HFF-Myc (cell line): ENCODE data around the gene DGKI.

Experiments
- DNase-seq: peaks from one replicate; pipeline ENCODE4 v3.0.0-alpha.2; 2011; ENCODE audit warnings: low read depth; ENCODE audit errors: extremely low read depth
- H3K4me3 ChIP-seq: replicated peaks from 2 replicates; pipeline ENCODE4 v1.5.1; 2011; ENCODE audit warnings: low read depth, mild to moderate bottlenecking, control low read depth, low read length
- TF ChIP-seq, protein P1 (sequence below): IDR thresholded peaks from 2 replicates; pipeline ENCODE4 v1.5.1; 2012; ENCODE audit warnings: mild to moderate bottlenecking, low read depth, low read length, control low read depth; ENCODE audit errors: missing control alignments

The DGKI gene

DNA sequence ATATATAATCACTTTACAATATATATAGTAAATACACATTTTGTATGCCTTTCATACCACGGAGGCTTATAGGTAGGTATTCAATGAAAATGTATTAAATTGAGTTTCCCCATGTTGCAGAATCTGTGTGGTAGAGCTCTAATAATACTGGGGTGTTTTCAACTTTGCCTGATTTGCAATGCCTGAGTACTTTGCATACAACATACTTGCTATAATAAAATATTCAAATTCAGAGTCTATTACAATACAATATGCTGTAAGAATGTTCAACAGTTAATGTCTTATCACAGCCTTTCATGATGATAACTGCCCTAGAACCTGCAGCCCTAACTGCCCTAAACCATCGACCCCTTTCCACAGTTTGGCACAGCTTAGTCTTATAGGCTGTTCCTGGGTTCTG is 114.6 kb downstream of the DGKI start:
- TF ChIP-seq, protein P1, sequence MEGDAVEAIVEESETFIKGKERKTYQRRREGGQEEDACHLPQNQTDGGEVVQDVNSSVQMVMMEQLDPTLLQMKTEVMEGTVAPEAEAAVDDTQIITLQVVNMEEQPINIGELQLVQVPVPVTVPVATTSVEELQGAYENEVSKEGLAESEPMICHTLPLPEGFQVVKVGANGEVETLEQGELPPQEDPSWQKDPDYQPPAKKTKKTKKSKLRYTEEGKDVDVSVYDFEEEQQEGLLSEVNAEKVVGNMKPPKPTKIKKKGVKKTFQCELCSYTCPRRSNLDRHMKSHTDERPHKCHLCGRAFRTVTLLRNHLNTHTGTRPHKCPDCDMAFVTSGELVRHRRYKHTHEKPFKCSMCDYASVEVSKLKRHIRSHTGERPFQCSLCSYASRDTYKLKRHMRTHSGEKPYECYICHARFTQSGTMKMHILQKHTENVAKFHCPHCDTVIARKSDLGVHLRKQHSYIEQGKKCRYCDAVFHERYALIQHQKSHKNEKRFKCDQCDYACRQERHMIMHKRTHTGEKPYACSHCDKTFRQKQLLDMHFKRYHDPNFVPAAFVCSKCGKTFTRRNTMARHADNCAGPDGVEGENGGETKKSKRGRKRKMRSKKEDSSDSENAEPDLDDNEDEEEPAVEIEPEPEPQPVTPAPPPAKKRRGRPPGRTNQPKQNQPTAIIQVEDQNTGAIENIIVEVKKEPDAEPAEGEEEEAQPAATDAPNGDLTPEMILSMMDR, result no peak
- H3K4me3 ChIP-seq, result no peak overlapping the region
- no peak for DNase-seq

DNA sequence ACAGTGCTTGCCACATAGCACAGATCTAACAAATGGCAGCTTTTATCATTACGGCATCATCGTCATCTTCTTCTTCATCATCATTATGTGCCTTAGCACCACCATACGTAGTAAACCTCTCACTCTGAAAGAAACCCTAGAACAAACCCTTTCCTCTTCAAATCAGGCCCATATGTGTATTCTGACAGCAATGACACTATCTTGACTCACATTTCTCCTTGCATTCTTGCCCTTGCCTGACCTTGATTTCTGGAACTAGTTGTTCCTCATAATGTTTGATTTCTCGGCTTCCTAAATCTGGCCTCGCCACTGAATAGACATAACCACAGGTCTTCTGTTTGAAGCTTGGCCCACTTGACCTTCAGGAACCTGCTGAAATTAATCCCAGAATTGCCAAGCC is 115.3 kb downstream of the DGKI start:
- H3K4me3 ChIP-seq, result no peak overlapping the region
- TF ChIP-seq, protein P1, result no peak
- no peak for DNase-seq

DNA sequence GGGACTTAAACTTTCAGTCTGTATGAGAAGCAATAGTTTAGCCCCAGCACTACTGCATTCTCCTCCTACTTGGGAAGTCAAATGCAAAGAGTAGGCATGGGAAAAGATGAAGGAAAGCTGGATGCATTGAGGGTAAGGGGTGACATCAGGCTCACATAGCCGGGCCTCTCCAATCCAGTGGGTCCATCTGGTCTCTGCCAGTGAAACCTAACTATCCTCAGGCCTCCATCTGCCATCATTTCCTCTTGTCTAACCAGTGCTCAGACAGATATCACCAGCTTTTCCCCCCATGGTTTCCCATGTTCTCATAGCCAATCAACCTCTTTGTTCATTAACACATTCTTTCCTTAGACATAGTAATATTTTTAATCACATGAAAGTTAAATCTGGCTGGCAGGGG is 118.3 kb downstream of the DGKI start:
- H3K4me3 ChIP-seq, result no peak overlapping the region
- DNase-seq, result no peak
- TF ChIP-seq, protein P1, result no peak

DNA sequence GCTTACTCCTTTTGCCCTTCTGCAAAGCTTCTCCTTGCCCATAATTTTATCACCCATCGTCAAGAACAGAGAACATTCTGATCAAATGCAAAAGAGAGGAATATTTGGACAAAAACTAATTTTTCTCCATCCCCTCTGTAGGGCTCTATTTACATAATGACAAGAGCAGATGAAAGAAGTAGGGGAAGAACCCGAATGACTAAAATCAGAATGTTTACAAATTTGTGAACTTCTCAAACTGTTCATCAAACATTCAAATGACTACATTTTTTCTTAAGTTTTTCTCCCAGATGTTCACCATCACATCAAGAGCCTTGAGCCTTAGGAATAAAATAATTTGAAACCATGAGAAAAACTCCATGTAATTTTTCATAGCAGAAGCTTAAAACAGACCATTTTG is 119.4 kb downstream of the DGKI start:
- TF ChIP-seq, protein P1, result no peak
- DNase-seq, result no peak
- no peak overlapping the region for H3K4me3 ChIP-seq

DNA sequence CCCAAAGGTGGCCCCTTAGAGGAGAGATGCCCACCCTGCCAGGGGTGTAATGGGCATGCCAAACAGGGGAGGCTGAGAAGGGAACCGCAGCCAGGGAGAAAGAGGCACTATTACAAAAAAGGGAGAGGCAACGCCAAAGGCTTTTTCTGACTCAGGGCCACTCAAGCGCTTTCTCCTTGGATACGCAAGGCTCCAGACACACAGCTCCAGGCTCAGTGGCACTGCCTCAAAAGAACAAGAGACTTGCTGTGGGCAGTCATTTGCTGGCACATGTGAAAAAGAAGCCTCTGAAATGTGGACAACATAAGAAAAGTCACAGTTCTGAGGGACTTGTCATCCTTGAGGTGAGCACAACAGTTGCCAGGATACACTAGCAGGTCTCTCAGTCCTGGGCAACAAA is 128.4 kb downstream of the DGKI start:
- no peak overlapping the region for H3K4me3 ChIP-seq
- DNase-seq, result no peak
- TF ChIP-seq, protein P1, result no peak

DNA sequence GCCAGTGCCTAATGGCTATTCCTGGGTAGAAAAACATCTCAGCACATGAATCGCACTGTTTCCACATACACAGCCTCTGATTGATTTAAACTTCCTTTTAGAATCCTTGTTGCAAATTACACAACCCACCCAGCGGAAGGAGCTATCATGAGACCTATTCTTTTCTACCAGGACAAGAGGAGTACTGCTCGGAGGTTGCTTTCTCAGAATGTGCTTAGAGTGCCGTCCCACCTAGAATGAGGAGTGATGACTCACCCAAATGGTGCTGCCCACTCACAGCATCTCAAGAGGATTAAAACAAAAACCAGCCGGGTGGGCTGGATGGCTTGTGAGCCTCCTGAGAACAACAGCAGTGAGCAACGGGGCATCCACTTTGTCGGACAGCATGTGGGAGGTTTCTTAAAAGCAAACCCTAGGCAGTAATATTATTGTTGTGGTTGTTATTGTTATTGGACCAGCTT is 128.9 kb downstream of the DGKI start:
- no peak for DNase-seq
- TF ChIP-seq, protein P1, result no peak
- H3K4me3 ChIP-seq, result no peak overlapping the region

DNA sequence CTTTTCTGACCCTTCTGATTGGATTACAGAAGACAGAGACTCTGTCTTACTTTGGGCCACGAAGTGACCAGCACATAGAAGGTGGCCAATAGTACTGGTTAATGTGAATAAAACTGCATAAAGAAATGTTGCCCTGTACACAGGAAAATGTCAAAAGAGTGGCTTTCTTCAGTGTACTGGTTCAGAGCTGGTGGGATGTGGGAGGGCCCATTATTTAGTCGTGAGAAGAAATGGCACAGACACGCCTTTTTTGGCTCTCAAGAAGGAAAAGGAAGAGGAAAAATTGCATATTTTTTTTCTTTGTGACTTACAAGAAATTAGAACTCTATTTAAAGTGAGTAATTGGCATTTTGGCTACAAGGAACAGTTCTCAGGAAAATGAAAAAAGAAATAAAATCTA is 129.7 kb downstream of the DGKI start:
- DNase-seq, result no peak
- no peak overlapping the region for H3K4me3 ChIP-seq
- TF ChIP-seq, protein P1, result no peak
